Measurements from ENCODE around the gene PKN1. TPM values are rescaled to one million over a fixed set of nuclear protein-coding genes. Genes with fewer than 3 reads are reported as not detected.
A peak's percentile ranks its signal among the peaks of the same experiment; 100 is the strongest.

Gene PKN1
- total and polyA plus RNA-seq, 9 of the 15 experiments (the other 6 are each of a cell fraction or from before 2014, with no cell fraction given), result 0.30 to 228 (median 77.5) TPM

- TF ChIP-seq ZNF146 (CRISPR knock-in tag; IDR thresholded peaks at IDR 0.05; ENCODE audit: unreplicated experiment) (no peak), ZNF124 (CRISPR knock-in tag; IDR thresholded peaks at IDR 0.05) (no peak), MCM2 (IDR thresholded peaks at IDR 0.05; ENCODE audit: low read depth) (no peak), BRD4 (IDR thresholded peaks at IDR 0.05) (no peak), ZNF740 (CRISPR knock-in tag; IDR thresholded peaks at IDR 0.05) (peak; percentile 76), ZNF740 (tag; IDR thresholded peaks at IDR 0.05) (no peak), SAFB2 (IDR thresholded peaks at IDR 0.05; ENCODE audit: borderline replicate concordance, low read depth, low read length, severe bottlenecking) (no peak), THRA (IDR thresholded peaks at IDR 0.05) (no peak), NUFIP1 (IDR thresholded peaks at IDR 0.05; ENCODE audit: partially characterized antibody) (no peak), ZNF583 (CRISPR knock-in tag; IDR thresholded peaks at IDR 0.05) (no peak), RAD21 (CRISPR knock-in tag; conservative IDR thresholded peaks at IDR 0.05 in 1 of 2, IDR thresholded peaks at IDR 0.05 in 1 of 2) (0 out of 4 replicates have a peak, but pooled peaks of 1 of the 2 experiments have one; percentile 25), E2F6 (IDR thresholded peaks at IDR 0.05; ENCODE audit: borderline replicate concordance in 1 of 2, extremely low read depth in 1 of 2, insufficient read depth in 1 of 2, insufficient read length in 1 of 2, low read depth in 1 of 2, low read length in 1 of 2, poor library complexity in 1 of 2, severe bottlenecking in 1 of 2) (peak in 1 of 2 experiments; percentile 23), MEF2A (IDR thresholded peaks at IDR 0.05; ENCODE audit: control insufficient read depth, low read depth, low read length) (no peak), FOXO4 (CRISPR knock-in tag; IDR thresholded peaks at IDR 0.05) (no peak), ZBED1 (IDR thresholded peaks at IDR 0.05) (peak; percentile 88; the same call in 1 of the 2 replicates), TEAD2 (tag; IDR thresholded peaks at IDR 0.05) (no peak), ZNF140 (CRISPR knock-in tag; IDR thresholded peaks at IDR 0.05) (no peak), NR2C1 (IDR thresholded peaks at IDR 0.05) (no peak), NR2C1 (tag; IDR thresholded peaks at IDR 0.05) (no peak), BCL6 (CRISPR knock-in tag; IDR thresholded peaks at IDR 0.05) (no peak), ZNF165 (CRISPR knock-in tag; IDR thresholded peaks at IDR 0.05; ENCODE audit: borderline replicate concordance) (no peak)
- TF ChIP-seq, protein P1, sequence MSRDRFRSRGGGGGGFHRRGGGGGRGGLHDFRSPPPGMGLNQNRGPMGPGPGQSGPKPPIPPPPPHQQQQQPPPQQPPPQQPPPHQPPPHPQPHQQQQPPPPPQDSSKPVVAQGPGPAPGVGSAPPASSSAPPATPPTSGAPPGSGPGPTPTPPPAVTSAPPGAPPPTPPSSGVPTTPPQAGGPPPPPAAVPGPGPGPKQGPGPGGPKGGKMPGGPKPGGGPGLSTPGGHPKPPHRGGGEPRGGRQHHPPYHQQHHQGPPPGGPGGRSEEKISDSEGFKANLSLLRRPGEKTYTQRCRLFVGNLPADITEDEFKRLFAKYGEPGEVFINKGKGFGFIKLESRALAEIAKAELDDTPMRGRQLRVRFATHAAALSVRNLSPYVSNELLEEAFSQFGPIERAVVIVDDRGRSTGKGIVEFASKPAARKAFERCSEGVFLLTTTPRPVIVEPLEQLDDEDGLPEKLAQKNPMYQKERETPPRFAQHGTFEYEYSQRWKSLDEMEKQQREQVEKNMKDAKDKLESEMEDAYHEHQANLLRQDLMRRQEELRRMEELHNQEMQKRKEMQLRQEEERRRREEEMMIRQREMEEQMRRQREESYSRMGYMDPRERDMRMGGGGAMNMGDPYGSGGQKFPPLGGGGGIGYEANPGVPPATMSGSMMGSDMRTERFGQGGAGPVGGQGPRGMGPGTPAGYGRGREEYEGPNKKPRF (IDR thresholded peaks at IDR 0.05; ENCODE audit: low read depth, low read length), result no peak
These were observed 84.9 kb downstream of the PKN1 start, which contains the start of gene DNAJB1 (continued) for GRCh38 chr19:14517840-14518505.
